GM18505 (cell line): ENCODE data around the gene SESN3.
A peak's percentile ranks its signal among the peaks of the same experiment; 100 is the strongest.
"Not testable (repeated sequence)": the region's sequence is repeated elsewhere in the genome, so short reads cannot be mapped to it uniquely, and the experiment has no call there.

Source experiments
- ATAC-seq: cut with Tn5 transposase; IDR thresholded peaks from one replicate; pipeline ENCODE4 v1.9.1; 2021; ENCODE audit not compliant: unreplicated experiment
- POLR2A ChIP-seq: IDR thresholded peaks from 4 replicates; pipeline ENCODE4 v1.6.1; 2011; ENCODE audit warnings: borderline replicate concordance; ENCODE audit not compliant: insufficient read depth, insufficient read length; ENCODE audit errors: extremely low read depth

The SESN3 gene

DNA sequence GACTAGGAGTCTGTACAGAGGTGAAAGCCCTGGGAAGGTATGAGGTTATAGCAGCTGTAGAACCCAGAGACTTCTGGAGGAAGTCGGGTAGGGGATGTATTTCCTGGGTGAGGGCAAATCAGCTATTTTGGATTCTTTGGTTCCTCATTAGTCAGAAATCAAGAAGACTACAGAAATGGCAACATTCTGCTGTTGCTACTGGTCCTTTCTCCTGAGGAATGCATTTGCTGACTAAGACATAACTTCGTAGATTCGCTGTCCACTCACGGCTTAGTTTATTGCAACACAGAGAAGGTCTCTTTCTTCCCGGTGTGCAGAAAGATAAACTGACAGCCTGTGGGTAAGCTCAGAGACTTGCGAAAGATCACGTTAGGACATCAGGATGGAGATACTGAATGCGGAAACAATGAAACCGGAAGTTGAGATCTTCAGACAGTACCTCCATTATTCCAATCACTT, 25.3 kb upstream of the SESN3 start:
- no peak for TF ChIP-seq POLR2A
- ATAC-seq = no peak

DNA sequence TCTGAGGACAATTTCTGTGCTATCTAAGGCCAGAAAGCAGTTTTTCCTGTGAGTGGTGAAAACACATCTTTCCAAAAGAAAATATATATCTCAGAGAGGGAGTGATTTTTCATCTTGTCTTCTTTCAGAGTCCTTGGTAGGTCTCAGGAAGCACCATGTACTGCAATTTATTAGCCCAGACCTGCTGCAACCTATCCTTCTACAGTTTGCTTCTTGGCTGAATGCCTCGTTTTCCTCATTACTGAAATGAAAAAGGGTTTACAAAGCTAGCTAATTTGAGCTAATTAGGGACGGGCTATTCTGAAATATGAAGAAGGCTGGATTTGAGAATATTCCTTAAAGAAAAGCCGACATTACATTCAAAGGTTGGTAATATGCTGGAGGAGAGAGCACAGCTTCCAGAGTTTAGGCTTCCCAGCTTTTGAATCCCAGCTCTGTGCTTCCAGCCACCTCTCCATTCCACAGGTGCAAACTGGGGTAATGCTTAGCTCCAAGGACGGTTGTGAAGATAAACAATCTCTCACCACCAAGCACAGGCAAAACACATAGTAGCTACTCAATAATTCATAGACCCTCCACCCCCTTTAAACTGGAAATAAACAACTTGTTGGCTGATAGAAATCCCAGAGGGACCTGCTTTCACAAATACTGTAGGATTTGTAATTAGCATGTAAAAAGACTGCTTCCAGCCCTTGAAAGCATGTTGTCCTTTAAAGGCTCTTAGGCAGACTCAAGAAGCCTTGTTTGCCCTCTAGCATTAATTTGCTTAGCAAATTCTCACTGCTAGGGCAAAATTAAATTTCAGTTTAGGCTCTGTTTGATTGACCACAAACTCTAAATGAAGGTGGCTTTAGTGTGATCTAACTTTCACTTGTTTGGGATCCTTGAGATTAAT, 24.5 kb upstream of the SESN3 start:
- no peak for ATAC-seq

DNA sequence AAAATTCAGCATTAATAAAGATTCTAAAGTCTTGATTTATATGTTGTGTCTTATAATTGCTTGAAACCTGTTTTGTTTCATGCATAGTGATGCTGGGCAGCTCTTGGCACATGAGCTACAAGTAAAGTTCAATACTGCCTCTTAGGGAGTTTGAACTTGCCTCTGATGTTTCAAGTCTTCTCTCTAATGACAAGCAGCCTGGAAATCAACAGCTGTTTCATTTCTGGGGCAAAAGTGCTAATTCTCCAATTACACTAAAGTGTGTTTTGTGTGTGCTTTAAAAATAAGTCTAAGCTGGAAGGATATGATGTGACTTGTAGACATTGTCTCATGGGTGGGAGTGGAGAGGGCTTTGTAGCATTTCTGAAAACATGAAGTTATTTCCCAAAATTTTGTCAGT, 23.7 kb upstream of the SESN3 start:
- ATAC-seq = peak; percentile 21
- TF ChIP-seq POLR2A = no peak

More for the DNA sequence above, 24.5 kb upstream of the SESN3 start:
- TF ChIP-seq POLR2A = no peak

- TF ChIP-seq POLR2A = peak; percentile 74
- peak; percentile 98 for ATAC-seq
Observed at GRCh38 chr11:95254131-95254704, 23.2 kb upstream of the SESN3 start.

GRCh38 chr11:95253141-95253540, 22.1 kb upstream of the SESN3 start:
- TF ChIP-seq POLR2A = no peak

GRCh38 chr11:95252586-95252985, 21.6 kb upstream of the SESN3 start:
- no peak for ATAC-seq
- no peak for TF ChIP-seq POLR2A

More at GRCh38 chr11:95253141-95253540, 22.1 kb upstream of the SESN3 start:
- no peak for ATAC-seq

- ATAC-seq = not testable (repeated sequence)
Observed at GRCh38 chr11:95251896-95252295, 20.9 kb upstream of the SESN3 start.

- peak; percentile 73 for ATAC-seq
- no peak for TF ChIP-seq POLR2A
Observed at GRCh38 chr11:95248666-95249467, 17.9 kb upstream of the SESN3 start.

- ATAC-seq = no peak
- TF ChIP-seq POLR2A = no peak
Observed at GRCh38 chr11:95247883-95248282, 16.9 kb upstream of the SESN3 start.

DNA sequence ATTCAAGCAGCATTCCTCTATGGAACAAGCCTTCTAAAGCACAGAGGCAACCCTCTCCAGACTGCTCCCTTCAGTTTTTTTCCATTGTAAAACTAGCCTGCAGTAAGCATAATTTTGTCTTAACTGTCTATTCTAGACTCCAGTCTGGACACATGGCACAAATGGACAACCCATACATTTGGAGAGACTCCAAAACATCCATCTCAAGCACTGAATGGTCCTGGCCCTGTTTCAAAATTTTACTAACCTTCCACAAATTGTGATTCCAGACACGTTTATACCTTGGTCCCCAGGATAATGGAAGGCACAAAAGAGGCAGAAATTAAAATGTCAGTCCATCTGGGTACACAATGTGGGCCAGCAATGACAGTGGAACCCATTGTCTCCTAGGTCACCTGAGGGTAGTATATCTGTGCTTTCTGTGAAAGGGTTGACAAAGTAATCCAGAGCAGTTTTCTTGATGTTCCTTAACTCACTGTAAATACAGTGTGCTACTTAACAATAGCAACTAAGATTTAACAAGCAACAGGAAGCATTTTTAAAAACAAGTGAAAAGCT, 16.2 kb upstream of the SESN3 start:
- no peak for ATAC-seq
- no peak for TF ChIP-seq POLR2A

DNA sequence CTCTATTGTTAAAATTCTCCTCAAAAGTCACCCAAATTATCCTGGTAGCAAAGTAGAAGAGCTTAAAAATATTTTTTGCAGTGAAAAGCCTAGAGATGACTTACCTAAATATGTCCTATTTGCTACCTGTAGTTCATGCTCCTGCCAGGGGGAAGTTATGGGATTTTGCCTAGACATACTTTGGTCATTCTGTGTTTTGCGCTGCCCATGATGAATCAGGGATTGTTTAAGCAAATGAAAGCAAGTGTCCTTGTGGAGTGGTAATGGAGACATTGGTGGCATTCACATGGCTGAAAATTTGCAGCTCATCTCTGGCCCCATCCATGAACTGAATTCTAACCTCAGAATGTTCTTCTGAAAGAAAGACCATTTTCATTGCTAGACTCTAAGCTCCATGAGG, 14.6 kb upstream of the SESN3 start:
- TF ChIP-seq POLR2A = no peak
- no peak for ATAC-seq

DNA sequence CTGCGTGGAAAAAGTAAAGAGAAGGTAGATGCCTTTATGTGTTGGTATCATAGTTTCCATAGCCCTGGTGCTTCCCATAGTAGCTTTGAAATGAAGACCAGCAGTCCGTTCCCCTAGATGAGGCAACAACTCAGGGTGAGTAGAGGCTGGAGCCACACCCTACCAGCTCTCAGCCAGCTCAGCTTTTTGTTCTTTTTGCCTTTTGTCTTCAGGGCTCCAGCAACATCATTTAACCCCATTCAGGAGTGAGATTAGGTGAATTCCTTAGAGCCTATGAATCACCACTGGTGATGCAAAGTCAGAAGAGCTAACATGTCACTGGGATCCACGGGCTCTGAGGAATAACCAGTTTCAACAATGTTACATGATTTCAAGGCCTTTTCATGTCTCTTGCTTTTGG, 14.0 kb upstream of the SESN3 start:
- no peak for TF ChIP-seq POLR2A
- ATAC-seq = no peak

DNA sequence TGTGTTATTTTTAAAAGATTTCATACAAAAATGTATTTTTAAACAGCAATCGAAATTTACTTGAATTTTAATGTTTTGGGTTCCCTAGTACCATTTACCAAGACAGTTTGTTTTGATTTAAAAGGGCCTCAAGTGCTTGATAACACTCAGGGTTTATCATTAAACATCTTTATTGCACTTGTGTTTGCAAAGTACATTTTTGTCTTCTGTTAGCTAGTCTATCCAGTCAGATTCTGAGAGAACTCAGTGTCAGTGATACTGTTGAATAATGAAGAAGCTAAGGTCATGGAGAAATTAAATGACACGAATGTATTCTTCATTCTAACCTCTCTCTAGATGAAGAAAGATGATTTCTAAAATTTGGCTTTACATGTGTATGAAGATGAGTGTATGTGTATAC, 12.7 kb upstream of the SESN3 start:
- TF ChIP-seq POLR2A = no peak
- no peak for ATAC-seq
